ENCODE data around the gene ARHGAP26.

DNA sequence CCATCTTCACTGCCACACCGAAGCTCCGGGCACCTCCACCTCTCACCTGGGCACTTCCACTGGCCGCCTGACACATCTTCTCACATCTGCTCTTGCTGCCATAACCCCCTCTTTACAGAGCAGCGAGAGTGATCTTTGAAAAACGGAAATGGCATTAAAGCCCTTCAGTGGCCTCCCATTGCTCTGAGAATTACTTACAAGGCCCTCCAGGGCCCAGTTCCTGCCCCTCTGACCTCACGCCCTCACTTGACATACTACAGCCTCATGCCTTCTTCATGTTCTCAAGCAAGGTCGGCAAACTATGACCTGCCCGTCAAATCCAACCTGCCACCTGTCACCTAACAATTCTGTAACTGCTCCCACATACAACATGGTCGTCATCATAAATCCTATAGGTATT lies 446.0 kb downstream of the ARHGAP26 start:
- TF ChIP-seq CTCF (optimal IDR thresholded peaks at IDR 0.05 in 1 of 3, IDR thresholded peaks at IDR 0.05 in 1 of 3, conservative IDR thresholded peaks at IDR 0.05 in 1 of 3; ENCODE audit: extremely low read depth in 1 of 3, insufficient read depth in 2 of 3, low read length in 3 of 3), result no peak
- no peak for TF ChIP-seq EZH2 (IDR thresholded peaks at IDR 0.05; ENCODE audit: low read length)

All from keratinocyte (primary cell).